GM21390 (cell line): ENCODE measurements around the gene PDZD2.

Experiments used
- ATAC-seq: cut with Tn5 transposase; IDR thresholded peaks from one replicate; pipeline ENCODE4 v1.9.1; 2021; ENCODE audit not compliant: unreplicated experiment

Gene PDZD2

DNA sequence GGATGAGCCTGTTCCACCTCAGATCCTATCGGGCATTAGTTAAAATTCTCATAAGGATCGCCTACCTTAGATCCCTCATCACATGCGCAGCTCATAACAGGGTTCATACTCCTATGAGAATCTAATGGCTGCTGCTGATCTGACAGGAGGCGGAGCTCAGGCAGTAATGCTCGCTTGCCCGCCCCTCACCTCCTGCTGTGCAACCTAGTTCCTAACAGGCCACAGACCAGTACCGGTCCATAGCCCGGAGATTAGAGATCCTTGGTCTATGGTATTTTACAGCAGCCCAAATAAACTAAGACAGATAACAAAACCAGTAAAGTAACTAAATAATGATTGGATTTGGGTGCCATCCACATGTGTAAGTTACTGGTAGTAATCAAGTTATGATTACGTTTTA, 517.7 kb downstream of the PDZD2 start:
- no peak for ATAC-seq

DNA sequence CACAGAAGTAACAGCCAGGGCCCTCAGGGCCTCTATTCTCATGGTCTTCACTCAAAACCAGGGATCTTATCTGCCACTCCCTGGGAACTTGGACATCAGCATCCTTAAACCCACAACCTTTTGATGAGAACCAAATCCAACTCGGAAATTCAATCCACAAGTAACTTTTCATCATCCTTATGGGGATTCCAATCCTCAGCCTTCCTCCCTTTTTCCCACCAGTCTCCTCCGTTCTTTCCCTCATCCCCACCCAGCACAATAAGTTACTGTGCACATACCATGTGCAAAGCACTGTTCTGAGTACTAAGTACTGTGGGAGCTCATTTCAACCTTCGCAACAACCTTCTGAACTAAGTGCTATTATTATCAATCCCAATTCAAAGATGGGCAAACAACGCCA, 518.1 kb downstream of the PDZD2 start:
- ATAC-seq: no peak

DNA sequence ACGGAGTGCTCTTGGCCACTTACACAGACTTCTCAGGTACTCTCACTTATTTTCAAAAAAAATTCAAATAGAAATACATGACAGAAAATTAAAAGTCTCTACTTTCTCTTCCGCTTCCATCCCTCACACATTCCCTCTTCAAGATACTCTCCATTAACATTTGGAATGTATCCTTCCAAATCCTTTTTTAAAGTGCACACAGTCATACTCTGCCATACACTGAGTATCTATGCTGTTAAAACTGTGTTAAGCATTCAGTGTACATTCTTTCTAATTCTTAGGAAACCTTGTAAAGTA, 519.7 kb downstream of the PDZD2 start:
- ATAC-seq: no peak

DNA sequence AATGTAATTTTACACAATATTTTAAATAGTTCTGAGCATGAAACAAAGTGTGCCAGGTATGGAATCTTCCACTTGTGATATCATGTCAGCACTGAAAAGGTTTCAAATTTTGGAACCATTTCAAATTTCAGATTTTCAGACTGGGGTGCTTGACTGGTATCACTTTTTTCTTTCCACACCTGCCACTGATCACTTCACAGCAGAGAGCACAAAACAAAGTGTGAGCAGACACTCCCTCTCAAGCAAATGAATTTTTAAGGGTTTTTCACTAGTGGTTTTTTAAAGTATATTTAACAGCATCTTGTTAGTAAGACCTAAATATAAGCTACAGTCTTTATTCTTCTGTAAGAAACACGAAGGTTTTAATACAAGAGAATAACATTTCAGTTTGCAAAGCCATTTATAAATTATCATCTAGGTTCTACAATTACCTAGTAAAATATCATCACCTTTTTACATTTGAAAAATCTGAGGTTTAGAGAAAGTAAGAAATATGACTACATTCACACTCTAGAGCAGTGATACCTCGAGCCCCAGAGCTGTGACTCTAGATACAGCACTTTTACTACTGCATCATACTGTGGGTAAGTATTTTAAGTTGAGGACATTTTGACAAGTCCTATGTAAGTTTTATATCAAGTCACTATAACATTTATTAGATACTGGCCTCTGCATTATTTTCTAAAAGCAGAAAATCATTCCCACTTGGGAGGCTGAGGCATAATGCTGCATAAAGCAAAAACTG, 520.6 kb downstream of the PDZD2 start:
- no peak for ATAC-seq

DNA sequence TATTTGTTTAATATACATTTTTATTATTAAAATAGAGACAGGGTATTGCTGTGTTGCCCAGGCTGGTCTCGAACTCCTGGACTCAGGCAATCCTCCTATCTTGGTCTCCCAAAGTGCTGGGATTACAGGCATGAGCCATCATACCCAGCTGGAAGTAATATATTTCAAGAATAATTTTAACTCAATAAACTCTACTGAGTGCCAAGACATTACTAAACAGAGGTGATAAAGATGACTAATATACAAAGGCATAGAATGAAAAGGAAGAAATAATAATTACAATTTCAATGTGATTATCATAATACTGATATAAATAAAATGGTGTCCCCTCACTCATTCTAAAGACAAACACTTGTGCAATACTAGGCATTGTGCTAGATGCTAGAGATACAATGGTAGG, 521.3 kb downstream of the PDZD2 start:
- ATAC-seq: no peak
